Lower leg skin (tissue), 3 donors: Measurements from ENCODE around the gene HOXB2.
"Not testable (repeated sequence)": the region's sequence is repeated elsewhere in the genome, so short reads cannot be mapped to it uniquely, and the experiment has no call there.

Source experiments
- CTCF ChIP-seq, 3 donors: fragments of 450-650 bp; IDR thresholded peaks; one replicate each; pipeline ENCODE4 v1.5.1; 2016; ENCODE audit warnings: antibody characterized with exemption in 3 of 3, mild to moderate bottlenecking in 3 of 3, moderate library complexity in 2 of 3
- POLR2A ChIP-seq, 2 donors: fragments of 450-650 bp; IDR thresholded peaks; one replicate each; pipeline ENCODE4 v1.6.1; 2016 to 2017; ENCODE audit warnings: antibody characterized with exemption in 2 of 2, mild to moderate bottlenecking in 1 of 2, moderate library complexity in 1 of 2

GRCh38 chr17:48535793-48536559, 8.9 kb downstream of the HOXB2 start:
- not testable (repeated sequence) for TF ChIP-seq CTCF, POLR2A (IDR thresholded peaks at IDR 0.05)
